A673 (cell line): ENCODE data around the gene GDF7. TPM values are rescaled to one million over a fixed set of nuclear protein-coding genes. Genes with fewer than 3 reads are reported as not detected.

Experiments
- BruUV-seq: library from RNA; stranded (reverse); fragments of 400-500 nt; replicated peaks from 2 replicates; lab custom pipeline; 2021; lab: Mats Ljungman, UMichigan
- CTCF ChIA-PET: fragments of 300-600 bp; sonication (Branson Sonifier 250); formaldehyde crosslinking; loops from one replicate; lab custom pipeline; 2022; ENCODE audit warnings: antibody characterized with exemption; lab: Charles Lee
- POLR2A ChIA-PET: fragments of 300-600 bp; sonication (Branson Sonifier 250); formaldehyde crosslinking; loops from one replicate; lab custom pipeline; 2022; ENCODE audit warnings: antibody characterized with exemption; ENCODE audit not compliant: low non-redundant PET; lab: Charles Lee
- DNase-seq: peaks from one replicate; pipeline ENCODE4 v3.0.0-alpha.2; 2015; ENCODE audit warnings: low spot score
- H3K27ac ChIP-seq: fragments of 200-600 bp; sonication (generic); 2 replicates; pipeline ENCODE4 v1.5.1; 2016; ENCODE audit warnings: mixed run types, low read depth, mild to moderate bottlenecking, mixed read lengths, antibody characterized with exemption, low read length; ENCODE audit not compliant: poor library complexity, severe bottlenecking
- H3K27me3 ChIP-seq: fragments of 200-600 bp; sonication (generic); replicated peaks from 2 replicates; pipeline ENCODE4 v1.6.1; 2017; ENCODE audit warnings: mixed run types, low read depth, mild to moderate bottlenecking, mixed read lengths, antibody characterized with exemption, low read length; ENCODE audit not compliant: insufficient read depth, poor library complexity
- H3K36me3 ChIP-seq: fragments of 200-600 bp; sonication (generic); 2 replicates; pipeline ENCODE4 v1.6.1; 2016; ENCODE audit warnings: mixed run types, mild to moderate bottlenecking, mixed read lengths, antibody characterized with exemption, low read length; ENCODE audit not compliant: insufficient read depth, poor library complexity, severe bottlenecking
- H3K4me1 ChIP-seq: fragments of 200-600 bp; sonication (generic); 2 replicates; pipeline ENCODE4 v1.6.1; 2017; ENCODE audit warnings: mixed run types, mild to moderate bottlenecking, mixed read lengths, antibody characterized with exemption, low read length; ENCODE audit not compliant: insufficient read depth, poor library complexity, severe bottlenecking
- H3K4me3 ChIP-seq: fragments of 200-600 bp; sonication (generic); 2 replicates; pipeline ENCODE4 v1.5.1; 2016; ENCODE audit warnings: low read depth, mixed run types, mild to moderate bottlenecking, mixed read lengths, low read length; ENCODE audit not compliant: poor library complexity, severe bottlenecking
- H3K9me3 ChIP-seq: fragments of 200-600 bp; sonication (generic); 2 replicates; pipeline ENCODE4 v1.6.1; 2016; ENCODE audit warnings: mixed run types, low read depth, mild to moderate bottlenecking, mixed read lengths, antibody characterized with exemption, low read length; ENCODE audit not compliant: poor library complexity, severe bottlenecking
- EZH2 ChIP-seq: fragments of 200-600 bp; sonication (generic); IDR thresholded peaks from 2 replicates; pipeline ENCODE4 v1.6.1; 2017; ENCODE audit warnings: borderline replicate concordance, low read depth, mild to moderate bottlenecking, mixed read lengths, antibody characterized with exemption, low read length; ENCODE audit not compliant: poor library complexity, severe bottlenecking
- intact Hi-C: fragments of 100-400 bp; cut with micrococcal nuclease; formaldehyde crosslinking; loops from one replicate; pipeline ENCODE4 v1.10.0; 2022; ENCODE audit not compliant: unreplicated experiment
- total RNA-seq: library from RNA; stranded (reverse); gene quantifications from 2 replicates; pipeline ENCODE4 v1.2.3, GENCODE V29; 2021
- TF ChIP-seq, protein P1 (sequence below): fragments of 300-800, 200-600 bp; sonication (generic); conservative IDR thresholded peaks from 2 replicates; pipeline ENCODE4 v1.5.1; 2017; ENCODE audit warnings: low read depth, mild to moderate bottlenecking, antibody characterized with exemption, low read length, moderate library complexity, mixed read lengths

GDF7 gene
- total RNA-seq, 1 experiment from 2014 or later = not detected

DNA sequence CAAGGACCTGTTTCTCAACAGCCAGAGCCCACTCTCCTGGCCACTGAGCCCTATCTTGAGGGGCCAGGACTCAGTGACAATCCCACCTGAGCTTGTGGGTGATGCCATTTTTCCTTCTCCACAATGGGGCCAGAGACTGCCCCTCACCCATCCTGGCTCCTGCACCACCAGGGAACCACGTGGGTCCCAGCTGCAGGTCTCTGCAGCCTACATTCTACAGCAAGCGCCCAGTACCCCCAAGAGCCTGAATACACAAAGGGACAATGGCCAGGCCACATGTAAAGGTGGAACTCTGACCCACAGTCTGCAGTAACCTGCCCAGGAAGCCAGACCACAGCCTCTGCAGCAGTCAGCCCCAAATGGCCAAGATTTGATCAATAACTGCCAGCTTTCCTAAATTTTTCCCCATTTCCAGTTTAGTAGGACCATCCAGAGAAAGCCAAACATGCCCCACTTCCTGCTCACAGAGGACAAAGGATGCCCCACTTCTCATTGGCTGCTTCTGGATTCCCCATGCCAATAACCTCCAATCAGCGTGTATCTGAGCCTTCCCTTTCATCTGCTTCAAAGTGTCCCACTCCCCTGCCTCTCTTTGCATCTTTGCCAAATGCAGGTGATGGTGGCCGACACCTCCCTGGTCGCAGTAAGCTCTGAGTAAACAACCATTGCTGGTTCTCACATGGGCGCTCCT lies 35.2 kb upstream of the GDF7 start:
- no TSS peak for BruUV-seq
- TF ChIP-seq, protein P1, sequence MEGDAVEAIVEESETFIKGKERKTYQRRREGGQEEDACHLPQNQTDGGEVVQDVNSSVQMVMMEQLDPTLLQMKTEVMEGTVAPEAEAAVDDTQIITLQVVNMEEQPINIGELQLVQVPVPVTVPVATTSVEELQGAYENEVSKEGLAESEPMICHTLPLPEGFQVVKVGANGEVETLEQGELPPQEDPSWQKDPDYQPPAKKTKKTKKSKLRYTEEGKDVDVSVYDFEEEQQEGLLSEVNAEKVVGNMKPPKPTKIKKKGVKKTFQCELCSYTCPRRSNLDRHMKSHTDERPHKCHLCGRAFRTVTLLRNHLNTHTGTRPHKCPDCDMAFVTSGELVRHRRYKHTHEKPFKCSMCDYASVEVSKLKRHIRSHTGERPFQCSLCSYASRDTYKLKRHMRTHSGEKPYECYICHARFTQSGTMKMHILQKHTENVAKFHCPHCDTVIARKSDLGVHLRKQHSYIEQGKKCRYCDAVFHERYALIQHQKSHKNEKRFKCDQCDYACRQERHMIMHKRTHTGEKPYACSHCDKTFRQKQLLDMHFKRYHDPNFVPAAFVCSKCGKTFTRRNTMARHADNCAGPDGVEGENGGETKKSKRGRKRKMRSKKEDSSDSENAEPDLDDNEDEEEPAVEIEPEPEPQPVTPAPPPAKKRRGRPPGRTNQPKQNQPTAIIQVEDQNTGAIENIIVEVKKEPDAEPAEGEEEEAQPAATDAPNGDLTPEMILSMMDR = no peak
- no peak for TF ChIP-seq EZH2
- intact Hi-C loops = no loop called here
- DNase-seq = no peak
- Histone ChIP-seq H3K4me1 (peaks cover 12% of the 10 kb centered on the region), H3K9me3 (no peaks in the 10 kb centered on the region), H3K4me3 (no peak overlapping the region), H3K27ac (no peak overlapping the region), H3K36me3 (no peaks in the 10 kb centered on the region), H3K27me3 (no peaks in the 10 kb centered on the region)
- POLR2A ChIA-PET = interaction anchor here (0.6 kb wide), 1 partner anchor 601 kb away, joined by 11 read pairs; no protein-coding TSS in a partner anchor
- CTCF ChIA-PET = no interaction called here

DNA sequence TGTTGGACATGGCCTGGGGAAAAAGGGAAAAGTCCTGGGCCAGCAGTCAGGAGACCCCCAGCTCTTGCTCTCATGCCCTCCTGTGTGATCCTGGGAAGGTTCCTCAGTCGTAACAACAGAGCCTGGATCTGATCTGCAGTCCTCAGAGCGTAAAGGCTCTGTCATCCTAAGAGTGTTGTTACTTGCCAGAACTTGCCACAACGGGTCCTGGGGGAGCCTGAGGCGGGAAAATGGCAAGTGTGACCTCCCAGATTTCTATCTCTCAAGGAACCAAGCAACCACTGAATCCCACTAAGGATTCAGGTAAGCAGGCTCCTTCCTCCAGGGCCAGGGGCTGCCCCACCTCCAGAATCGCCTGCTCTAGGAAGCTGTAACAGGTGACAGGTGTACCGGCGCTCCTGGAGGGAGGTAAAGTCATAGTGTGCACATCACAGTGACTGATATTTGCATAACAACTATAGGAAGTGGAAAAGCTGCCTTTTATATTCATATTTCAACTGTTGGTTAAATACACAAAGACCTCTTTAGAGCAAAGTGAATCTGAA lies 34.4 kb upstream of the GDF7 start:
- H3K9me3 ChIP-seq = no peaks in the 10 kb centered on the region
- CTCF ChIA-PET = no interaction called here
- TF ChIP-seq, protein P1 = no peak
- TF ChIP-seq EZH2 = no peak
- no peak for DNase-seq
- peaks cover 12% of the 10 kb centered on the region for H3K4me1 ChIP-seq
- intact Hi-C loops = no loop called here
- no peak overlapping the region for H3K27ac ChIP-seq
- no TSS peak for BruUV-seq
- POLR2A ChIA-PET = no interaction called here
- H3K36me3 ChIP-seq = no peaks in the 10 kb centered on the region
- no peaks in the 10 kb centered on the region for H3K27me3 ChIP-seq
- no peak overlapping the region for H3K4me3 ChIP-seq

DNA sequence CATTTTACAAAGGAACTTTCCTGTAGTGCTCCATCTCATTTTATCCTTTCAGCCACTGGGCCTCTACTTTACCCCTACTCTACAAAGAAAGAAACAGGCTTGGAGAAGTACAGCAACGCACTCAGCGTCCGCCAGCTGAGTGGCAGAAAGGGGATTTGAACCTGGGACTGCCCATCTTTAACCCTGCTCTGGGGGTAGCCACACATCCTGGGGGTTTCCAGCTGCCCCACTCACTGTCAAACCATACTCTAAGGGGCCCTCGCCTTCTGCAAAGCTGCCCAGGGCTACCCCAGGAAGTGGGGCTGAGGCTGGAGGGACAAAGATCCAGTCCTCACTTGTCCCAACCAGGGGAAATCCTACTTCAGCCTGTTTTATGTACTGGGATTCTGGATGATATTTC lies 33.9 kb upstream of the GDF7 start:
- Histone ChIP-seq H3K27ac (no peak overlapping the region), H3K4me1 (peaks cover 12% of the 10 kb centered on the region), H3K9me3 (no peaks in the 10 kb centered on the region), H3K36me3 (no peaks in the 10 kb centered on the region), H3K4me3 (no peak overlapping the region), H3K27me3 (no peaks in the 10 kb centered on the region)
- intact Hi-C loops = no loop called here
- no peak for TF ChIP-seq EZH2
- TF ChIP-seq, protein P1 = no peak
- CTCF ChIA-PET = no interaction called here
- DNase-seq = no peak
- POLR2A ChIA-PET = no interaction called here
- BruUV-seq = no TSS peak
